ACC112 (cell line): ENCODE results near the gene TNIK.

ENCODE experiments used
- H2AFZ ChIP-seq: fragments of 200-600 bp; sonication (generic); one replicate; pipeline ENCODE4 v1.6.0; 2017; ENCODE audit warnings: antibody characterized with exemption, low read length; ENCODE audit not compliant: unreplicated experiment
- H3K27ac ChIP-seq: fragments of 200-600 bp; sonication (generic); 2 replicates; pipeline ENCODE4 v1.5.1; 2014; ENCODE audit warnings: low read depth, mild to moderate bottlenecking, antibody characterized with exemption, low read length, moderate library complexity
- H3K27me3 ChIP-seq: fragments of 200-600 bp; sonication (generic); 2 replicates; pipeline ENCODE4 v1.6.1; 2014; ENCODE audit warnings: mild to moderate bottlenecking, antibody characterized with exemption, low read length, moderate library complexity, mixed read lengths; ENCODE audit not compliant: insufficient read depth
- H3K36me3 ChIP-seq: fragments of 200-600 bp; sonication (generic); 2 replicates; pipeline ENCODE4 v1.6.1; 2016; ENCODE audit warnings: mild to moderate bottlenecking, antibody characterized with exemption, low read length, moderate library complexity, mixed read lengths; ENCODE audit not compliant: insufficient read depth
- H3K4me1 ChIP-seq: fragments of 200-600 bp; sonication (generic); one replicate; pipeline ENCODE4 v1.6.1; 2016; ENCODE audit warnings: low read length, mixed read lengths; ENCODE audit not compliant: insufficient read depth, unreplicated experiment, control insufficient read depth
- H3K4me3 ChIP-seq: fragments of 200-600 bp; sonication (generic); 2 replicates; pipeline ENCODE4 v1.5.1; 2014; ENCODE audit warnings: mild to moderate bottlenecking, low read depth, low read length
- H3K79me2 ChIP-seq: fragments of 200-600 bp; sonication (generic); one replicate; pipeline ENCODE4 v1.6.0; 2016; ENCODE audit warnings: low read length; ENCODE audit not compliant: control insufficient read depth, unreplicated experiment, insufficient read depth

TNIK gene

GRCh38 chr3:171345107-171345843 is 114.9 kb downstream of the TNIK start:
- Histone ChIP-seq H3K4me3 (no peak overlapping the region), H3K27ac (no peak overlapping the region), H3K36me3 (no peaks in the 10 kb centered on the region), H3K79me2 (no peaks in the 10 kb centered on the region), H3K4me1 (peaks cover 28% of the 10 kb centered on the region), H3K27me3 (peaks cover 8% of the 10 kb centered on the region; the same call in 1 of the 2 replicates), H2AFZ (no peak overlapping the region)

DNA sequence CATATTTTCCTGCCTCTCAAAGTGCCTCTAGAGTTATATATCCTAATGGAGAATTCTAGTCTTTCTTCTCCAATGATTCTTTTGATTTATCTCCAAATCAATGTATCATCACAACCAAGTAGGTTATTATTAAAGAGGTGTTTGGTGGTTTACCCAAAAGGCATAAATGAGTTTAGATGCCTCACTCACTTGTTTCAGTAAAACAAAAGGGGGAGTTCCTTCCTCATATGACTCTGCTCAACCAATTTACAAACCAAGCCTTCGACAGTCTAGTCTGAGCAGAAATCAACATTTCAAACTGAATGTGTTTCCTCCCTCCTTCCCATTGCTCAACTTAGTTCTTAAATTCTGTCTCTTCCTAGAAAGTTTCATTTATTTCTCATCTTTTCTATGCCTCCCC is 116.5 kb downstream of the TNIK start:
- no peaks in the 10 kb centered on the region for H3K36me3 ChIP-seq
- H2AFZ ChIP-seq: no peak overlapping the region
- H3K4me1 ChIP-seq: peaks cover 17% of the 10 kb centered on the region
- H3K27ac ChIP-seq: no peak overlapping the region
- no peak overlapping the region for H3K4me3 ChIP-seq
- H3K79me2 ChIP-seq: no peaks in the 10 kb centered on the region
- H3K27me3 ChIP-seq: no peaks in the 10 kb centered on the region

- H3K36me3 ChIP-seq: no peaks in the 10 kb centered on the region
- H3K27me3 ChIP-seq: no peaks in the 10 kb centered on the region
- no peak overlapping the region for H3K4me3 ChIP-seq
- H3K79me2 ChIP-seq: no peaks in the 10 kb centered on the region
- H2AFZ ChIP-seq: no peak overlapping the region
- peaks cover 13% of the 10 kb centered on the region for H3K4me1 ChIP-seq
- H3K27ac ChIP-seq: no peak overlapping the region
These were observed 117.3 kb downstream of the TNIK start for GRCh38 chr3:171342783-171343420.

DNA sequence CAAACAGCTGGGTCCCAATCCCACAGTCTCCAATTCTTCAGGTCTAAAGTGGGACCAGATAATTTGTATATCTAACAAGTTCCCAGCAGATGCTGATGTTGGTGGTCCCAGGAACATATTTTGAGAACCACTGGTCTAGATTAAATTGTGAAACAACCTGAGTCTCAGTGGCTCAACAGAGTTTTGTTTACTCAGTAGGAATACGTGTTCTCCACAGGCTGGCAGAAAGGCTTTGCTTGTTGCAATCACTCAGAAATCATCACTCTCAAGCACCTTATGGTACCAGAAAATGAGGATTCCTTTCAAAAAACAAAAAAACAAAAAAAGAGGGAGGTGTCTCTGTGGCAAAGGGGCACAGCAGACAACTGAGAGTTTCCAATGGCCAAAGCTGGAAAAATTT is 118.0 kb downstream of the TNIK start:
- Histone ChIP-seq H3K27me3 (no peaks in the 10 kb centered on the region), H3K4me1 (peaks cover 6% of the 10 kb centered on the region), H3K4me3 (no peak overlapping the region), H3K27ac (no peak overlapping the region), H3K36me3 (no peaks in the 10 kb centered on the region), H2AFZ (no peak overlapping the region), H3K79me2 (no peaks in the 10 kb centered on the region)

DNA sequence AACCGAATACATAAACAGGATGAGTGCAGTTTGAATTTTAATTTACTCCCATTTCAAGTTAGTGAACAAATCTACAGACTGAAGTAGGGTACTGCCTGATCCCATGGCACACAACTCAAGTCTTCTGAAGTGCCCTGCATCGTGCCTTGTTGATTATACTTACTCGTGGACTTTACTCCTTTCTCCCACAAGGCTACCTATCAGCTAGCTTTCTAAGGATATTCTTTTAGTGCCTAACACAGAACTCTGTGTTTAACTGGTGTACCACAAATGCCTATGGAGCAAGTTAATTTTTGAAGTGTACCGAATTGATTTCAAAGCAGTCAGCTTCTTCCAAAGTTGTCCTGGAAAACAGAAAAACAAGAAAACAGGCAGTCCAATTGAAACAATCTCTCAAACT is 119.8 kb downstream of the TNIK start:
- Histone ChIP-seq H3K4me3 (no peak overlapping the region), H3K36me3 (no peaks in the 10 kb centered on the region), H3K79me2 (no peaks in the 10 kb centered on the region), H3K27ac (no peak overlapping the region), H2AFZ (no peak overlapping the region), H3K27me3 (no peaks in the 10 kb centered on the region), H3K4me1 (no peaks in the 10 kb centered on the region)

GRCh38 chr3:171339598-171339997 is 120.6 kb downstream of the TNIK start:
- no peaks in the 10 kb centered on the region for H3K4me1 ChIP-seq

DNA sequence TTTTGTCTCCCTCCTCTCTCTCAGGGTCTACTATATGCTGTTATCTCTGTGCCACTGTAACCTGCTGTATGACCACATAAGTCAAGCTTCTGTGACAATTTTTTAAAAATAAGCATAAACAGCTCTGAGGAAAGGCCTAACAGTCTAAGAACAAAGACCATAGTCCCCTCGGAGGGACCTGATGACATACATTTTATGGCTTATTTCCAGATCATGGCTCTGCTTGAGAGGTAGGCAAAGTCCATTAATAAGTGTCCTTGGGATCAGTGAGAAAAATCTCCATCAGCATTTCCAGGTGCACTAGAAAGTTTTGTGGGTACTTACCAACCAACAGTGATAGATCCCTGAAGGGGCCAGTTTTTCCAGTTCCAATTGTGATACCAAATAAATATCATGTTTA is 123.8 kb downstream of the TNIK start:
- Histone ChIP-seq H3K27me3 (no peaks in the 10 kb centered on the region), H3K27ac (no peak overlapping the region), H3K79me2 (no peaks in the 10 kb centered on the region), H3K4me1 (no peaks in the 10 kb centered on the region), H3K36me3 (no peaks in the 10 kb centered on the region), H2AFZ (no peak overlapping the region), H3K4me3 (no peak overlapping the region)

More at GRCh38 chr3:171339598-171339997, 120.6 kb downstream of the TNIK start:
- H3K36me3 ChIP-seq: no peaks in the 10 kb centered on the region
- H3K27ac ChIP-seq: no peak overlapping the region
- no peak overlapping the region for H2AFZ ChIP-seq
- H3K79me2 ChIP-seq: no peaks in the 10 kb centered on the region
- H3K27me3 ChIP-seq: no peaks in the 10 kb centered on the region
- no peak overlapping the region for H3K4me3 ChIP-seq

DNA sequence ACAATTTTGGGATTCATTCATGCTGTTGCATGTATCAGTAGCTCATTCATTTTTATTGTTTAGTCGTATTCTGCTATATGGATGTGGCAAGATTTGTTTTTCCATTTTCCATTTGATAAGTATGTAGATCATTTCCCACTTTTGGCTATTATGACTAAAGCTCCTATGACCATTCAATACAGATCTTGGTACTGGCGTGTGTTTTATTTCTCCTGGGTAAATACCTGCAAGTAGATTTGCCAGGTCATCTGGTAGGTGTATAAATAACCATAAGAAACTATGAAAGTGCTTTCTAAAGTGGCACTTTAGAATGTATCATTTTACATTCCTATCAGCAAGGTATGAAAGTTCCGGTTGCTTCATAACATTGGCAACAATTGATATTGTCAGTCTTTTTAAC is 124.6 kb downstream of the TNIK start:
- no peaks in the 10 kb centered on the region for H3K79me2 ChIP-seq
- H3K4me1 ChIP-seq: no peaks in the 10 kb centered on the region
- no peaks in the 10 kb centered on the region for H3K27me3 ChIP-seq
- H3K27ac ChIP-seq: no peak overlapping the region
- no peaks in the 10 kb centered on the region for H3K36me3 ChIP-seq
- H3K4me3 ChIP-seq: no peak overlapping the region
- no peak overlapping the region for H2AFZ ChIP-seq

DNA sequence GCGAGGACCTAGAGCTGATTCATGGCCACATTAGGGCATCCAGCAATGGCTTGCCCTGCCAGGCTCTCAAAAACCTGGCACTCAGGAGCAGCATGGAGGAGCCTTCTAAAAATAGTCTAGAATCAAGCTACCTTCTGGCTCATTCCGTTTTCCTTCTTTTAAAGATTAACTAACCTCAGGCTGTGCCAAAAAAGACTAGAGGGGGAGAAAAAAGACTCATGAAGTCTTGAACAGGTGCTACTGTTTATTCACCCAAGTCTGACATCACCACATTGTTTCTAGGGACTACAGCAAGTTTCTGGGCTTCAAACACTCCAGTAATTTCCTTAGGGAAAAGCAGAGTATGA is 125.8 kb downstream of the TNIK start:
- Histone ChIP-seq H3K4me3 (no peak overlapping the region), H3K27me3 (no peaks in the 10 kb centered on the region), H3K36me3 (no peaks in the 10 kb centered on the region), H3K79me2 (no peaks in the 10 kb centered on the region), H3K4me1 (no peaks in the 10 kb centered on the region), H2AFZ (no peak overlapping the region), H3K27ac (no peak overlapping the region)

DNA sequence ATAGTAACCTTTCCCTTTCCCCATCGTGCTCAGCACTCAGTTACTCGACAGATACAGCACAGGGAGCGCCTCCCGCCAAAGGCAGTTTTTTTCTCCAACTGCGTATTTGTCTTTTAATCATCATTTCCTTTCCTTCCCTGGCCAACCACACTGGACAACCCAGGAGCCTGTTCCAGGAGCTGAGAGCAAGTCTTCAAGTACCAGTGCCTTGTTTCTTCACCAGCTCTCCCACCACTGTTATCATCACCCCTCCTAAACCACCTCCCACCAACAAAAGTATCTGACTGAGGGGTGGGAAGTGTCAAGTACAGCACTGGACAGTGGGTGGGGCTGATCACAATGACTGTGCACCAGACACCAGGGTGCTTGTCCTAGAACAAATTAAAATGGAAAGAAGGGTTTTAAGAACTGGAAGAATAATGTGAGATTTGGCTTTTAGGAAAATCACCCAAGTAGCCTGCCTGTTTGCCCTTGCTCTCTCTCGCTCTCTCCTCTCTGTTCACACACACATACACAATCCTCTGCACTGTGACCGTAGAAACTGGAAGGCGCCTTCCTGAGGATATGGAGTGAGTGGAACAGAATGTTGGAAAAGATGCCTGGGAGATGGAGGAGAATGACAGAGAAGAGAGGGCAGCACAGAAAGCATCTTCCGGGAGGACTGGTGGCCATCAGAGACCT is 126.3 kb downstream of the TNIK start:
- H3K4me1 ChIP-seq: peaks cover under 1% of the 10 kb centered on the region
- no peaks in the 10 kb centered on the region for H3K79me2 ChIP-seq
- no peaks in the 10 kb centered on the region for H3K36me3 ChIP-seq
- no peak overlapping the region for H3K4me3 ChIP-seq
- no peaks in the 10 kb centered on the region for H3K27me3 ChIP-seq
- H3K27ac ChIP-seq: no peak overlapping the region
- H2AFZ ChIP-seq: no peak overlapping the region

GRCh38 chr3:171330938-171331337 is 129.3 kb downstream of the TNIK start:
- Histone ChIP-seq H3K4me1 (peaks cover 12% of the 10 kb centered on the region), H2AFZ (no peak overlapping the region), H3K27ac (no peak overlapping the region), H3K36me3 (no peaks in the 10 kb centered on the region), H3K79me2 (no peaks in the 10 kb centered on the region), H3K27me3 (no peaks in the 10 kb centered on the region), H3K4me3 (no peak overlapping the region)
